Motor neuron (in vitro differentiated cells): ENCODE data around the gene TRPC4AP. TPM values are rescaled to one million over a fixed set of nuclear protein-coding genes. Genes with fewer than 3 reads are reported as not detected.

Experiments
- ATAC-seq, 8 experiments: fragments of 200-7000 bp; cut with Tn5 transposase; replicated peaks in 6 of 8; 2 replicates each; pipeline ENCODE4 v1.8.0; 2021; ENCODE audit warnings: mild to moderate bottlenecking in 8 of 8, moderate library complexity in 8 of 8
- H3K27ac ChIP-seq, 2 donors: fragments of 250-450 bp; sonication (Bioruptor Pico); 2 replicates each; pipeline ENCODE4 v1.9.0; 2021; ENCODE audit warnings: antibody characterized with exemption in 2 of 2, mild to moderate bottlenecking in 2 of 2, moderate library complexity in 1 of 2
- H3K4me1 ChIP-seq, 2 donors: fragments of 250-450 bp; sonication (Bioruptor Pico); replicated peaks in 1 of 2; 2 replicates each; pipeline ENCODE4 v1.6.1; 2021; ENCODE audit warnings: antibody characterized with exemption in 2 of 2, mild to moderate bottlenecking in 2 of 2, moderate library complexity in 1 of 2
- H3K4me3 ChIP-seq, 5 donors: fragments of 250-450 bp; sonication (Bioruptor Pico); 2 replicates each; pipeline ENCODE4 v1.9.0; 2021; ENCODE audit warnings: antibody characterized with exemption in 5 of 5, mild to moderate bottlenecking in 5 of 5, moderate library complexity in 4 of 5
- WGBS, 10 experiments: fragments of 450-650 bp; shearing (Covaris generic); methylation state at CpG; one replicate each; pipeline ENCODE4 v1.0.0; 2022; 5-methylcytosine and 5-hydroxymethylcytosine counted together
- in situ Hi-C, 9 experiments: fragments of 400-800 bp; cut with MboI; loops; one replicate each; pipeline ENCODE4 v1.15.0; 2021; ENCODE audit warnings: low sequenced_read_pairs in 9 of 9, low pct_unique_long_range_greater_than_20kb in 2 of 9; ENCODE audit not compliant: unreplicated experiment in 9 of 9
- total RNA-seq, 8 experiments: library from RNA; unstranded; fragments of 300-600 nt; gene quantifications; 2 replicates each; pipeline versions ENCODE4 v1.2.3 to v1.2.4, GENCODE V29; 2022

The TRPC4AP gene
- total RNA-seq, 8 experiments from 2014 or later, result 39.2 to 65.1 (median 48.1) TPM

GRCh38 chr20:35039846-35040489 is 52.6 kb downstream of the TRPC4AP start:
- 69 to 100% (median 98%) methylated on average over 1 to 7 of the region's 9 CpGs for WGBS, 10 experiments
- Histone ChIP-seq H3K4me3 (no peak overlapping the region), H3K4me1 (no peaks in the 10 kb centered on the region), H3K27ac (no peak overlapping the region)
- in situ Hi-C loops, result no loop called here
- no peak for ATAC-seq

- H3K4me3 ChIP-seq, result no peak overlapping the region
Observed at GRCh38 chr20:35039146-35039545, 53.5 kb downstream of the TRPC4AP start.

GRCh38 chr20:35034145-35034544 is 58.5 kb downstream of the TRPC4AP start:
- no peaks in the 10 kb centered on the region for H3K4me1 ChIP-seq
- in situ Hi-C loops, result no loop called here
- WGBS, 10 experiments, result 93 to 100% (median 100%) methylated on average over 1 to 3 of the region's 4 CpGs; no CpG with 5 or more reads in 5 of the 10 experiments
- H3K27ac ChIP-seq, result no peak overlapping the region
- H3K4me3 ChIP-seq, result no peak overlapping the region
- no peak for ATAC-seq

More at GRCh38 chr20:35039146-35039545, 53.5 kb downstream of the TRPC4AP start:
- WGBS, 10 experiments, result 80 to 100% (median 83%) methylated on average over 1 of the region's 1 CpG; no CpG with 5 or more reads in 6 of the 10 experiments
- no peaks in the 10 kb centered on the region for H3K4me1 ChIP-seq
- in situ Hi-C loops, result no loop called here
- no peak for ATAC-seq
- H3K27ac ChIP-seq, result no peak overlapping the region

DNA sequence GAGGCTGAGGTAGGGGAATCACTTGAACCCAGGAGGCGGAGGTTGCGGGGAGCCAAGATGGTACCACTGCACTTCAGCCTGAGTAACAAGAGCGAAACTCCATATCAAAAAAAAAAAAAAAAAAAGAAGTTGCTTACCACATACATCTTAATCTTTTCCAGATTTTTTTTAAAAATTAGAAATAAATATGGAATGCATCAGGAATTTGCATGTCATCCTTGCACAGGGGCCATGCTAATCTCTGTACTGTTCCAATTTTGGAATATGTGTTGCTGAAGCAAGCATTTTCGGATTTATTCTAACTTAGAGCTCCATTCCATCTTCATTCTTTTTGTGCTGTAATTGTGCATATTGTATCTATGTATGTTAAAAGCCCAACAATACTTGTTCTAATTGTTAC is 62.5 kb downstream of the TRPC4AP start:
- no peaks in the 10 kb centered on the region for H3K4me1 ChIP-seq
- no peak overlapping the region for H3K27ac ChIP-seq
- 78 to 100% (median 95%) methylated on average over 1 to 4 of the region's 4 CpGs; no CpG with 5 or more reads in 2 of the 10 experiments for WGBS, 10 experiments
- no peak overlapping the region for H3K4me3 ChIP-seq
- no peak for ATAC-seq
- in situ Hi-C loops, result no loop called here

- in situ Hi-C loops, result no loop called here
- Histone ChIP-seq H3K4me1 (no peaks in the 10 kb centered on the region), H3K27ac (no peak overlapping the region), H3K4me3 (no peak overlapping the region)
- 51 to 100% (median 95%) methylated on average over 1 to 2 of the region's 2 CpGs for WGBS, 10 experiments
- ATAC-seq, result no peak
Observed at GRCh38 chr20:35027301-35027700, 65.3 kb downstream of the TRPC4AP start.

DNA sequence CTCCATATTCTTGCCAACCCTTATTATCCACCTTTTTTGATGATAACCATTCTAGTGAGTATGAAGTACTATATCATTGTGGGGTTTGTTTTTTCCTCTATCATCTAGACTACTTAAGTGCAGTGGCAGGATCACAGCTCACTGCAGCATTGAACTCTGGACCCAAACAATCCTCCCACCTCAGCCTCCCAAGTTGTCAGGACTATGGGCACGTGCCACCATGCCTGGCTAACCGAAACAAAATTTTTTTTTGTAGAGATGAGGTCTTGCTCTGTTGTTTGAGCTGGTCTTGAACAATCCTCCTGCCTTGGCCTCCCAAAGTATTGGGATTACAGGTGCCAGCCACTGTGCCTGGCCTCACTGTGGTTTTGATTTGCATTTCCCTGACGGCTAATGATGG is 67.5 kb downstream of the TRPC4AP start:
- in situ Hi-C loops, result no loop called here
- Histone ChIP-seq H3K4me3 (no peak overlapping the region), H3K4me1 (no peaks in the 10 kb centered on the region), H3K27ac (no peak overlapping the region)
- 92 to 100% (median 100%) methylated on average over 1 to 3 of the region's 3 CpGs; no CpG with 5 or more reads in 2 of the 10 experiments for WGBS, 10 experiments
- no peak for ATAC-seq

DNA sequence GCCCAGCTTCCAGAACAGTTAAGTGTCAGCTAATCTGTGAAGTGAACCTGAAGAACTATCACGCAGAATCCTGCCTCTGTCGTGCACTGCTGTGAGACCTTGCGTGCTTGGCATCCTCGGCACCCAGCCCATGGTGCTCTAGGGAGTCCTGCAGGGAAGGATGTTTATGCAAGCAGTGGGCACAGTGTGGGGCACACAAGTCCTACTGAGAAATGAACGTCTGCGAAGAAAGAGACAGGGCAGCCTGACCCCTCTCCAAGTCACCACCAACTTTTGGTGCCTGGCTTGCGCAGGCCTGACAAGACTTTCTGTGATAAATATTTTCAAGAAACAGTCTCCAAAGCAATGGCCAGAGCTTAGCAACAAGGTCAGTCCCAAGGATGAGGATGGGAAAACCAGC is 69.0 kb downstream of the TRPC4AP start:
- in situ Hi-C loops, result no loop called here
- H3K4me3 ChIP-seq, result no peak overlapping the region
- no peak overlapping the region for H3K27ac ChIP-seq
- WGBS, 10 experiments, result 65 to 100% (median 99%) methylated on average over 1 to 7 of the region's 7 CpGs; no CpG with 5 or more reads in 4 of the 10 experiments
- H3K4me1 ChIP-seq, result no peaks in the 10 kb centered on the region
- no peak for ATAC-seq

GRCh38 chr20:35021831-35022230 is 70.8 kb downstream of the TRPC4AP start:
- ATAC-seq, result no peak
- H3K4me3 ChIP-seq, result no peak overlapping the region
- H3K27ac ChIP-seq, result no peak overlapping the region
- H3K4me1 ChIP-seq, result no peaks in the 10 kb centered on the region
- 67 to 100% (median 100%) methylated on average over 1 of the region's 1 CpG; no CpG with 5 or more reads in 5 of the 10 experiments for WGBS, 10 experiments
- in situ Hi-C loops, result no loop called here

GRCh38 chr20:35021063-35021462 is 71.5 kb downstream of the TRPC4AP start:
- WGBS, 10 experiments, result 67 to 100% (median 84%) methylated on average over 1 to 7 of the region's 12 CpGs; no CpG with 5 or more reads in 5 of the 10 experiments
- in situ Hi-C loops, result no loop called here
- ATAC-seq, result peak in 4 of 8 experiments; percentile 20 to 77 (median 56)
- Histone ChIP-seq H3K27ac (no peak overlapping the region), H3K4me3 (no peak overlapping the region), H3K4me1 (no peaks in the 10 kb centered on the region)

- in situ Hi-C loops, result no loop called here
- H3K27ac ChIP-seq, result no peak overlapping the region
- ATAC-seq, result peak in 2 of 8 experiments; percentile 39 to 42
- H3K4me1 ChIP-seq, result no peaks in the 10 kb centered on the region
- no peak overlapping the region for H3K4me3 ChIP-seq
- WGBS, 10 experiments, result 50 to 93% (median 87%) methylated on average over 1 to 7 of the region's 8 CpGs; no CpG with 5 or more reads in 2 of the 10 experiments
Observed at GRCh38 chr20:35020108-35020928, 72.3 kb downstream of the TRPC4AP start.

DNA sequence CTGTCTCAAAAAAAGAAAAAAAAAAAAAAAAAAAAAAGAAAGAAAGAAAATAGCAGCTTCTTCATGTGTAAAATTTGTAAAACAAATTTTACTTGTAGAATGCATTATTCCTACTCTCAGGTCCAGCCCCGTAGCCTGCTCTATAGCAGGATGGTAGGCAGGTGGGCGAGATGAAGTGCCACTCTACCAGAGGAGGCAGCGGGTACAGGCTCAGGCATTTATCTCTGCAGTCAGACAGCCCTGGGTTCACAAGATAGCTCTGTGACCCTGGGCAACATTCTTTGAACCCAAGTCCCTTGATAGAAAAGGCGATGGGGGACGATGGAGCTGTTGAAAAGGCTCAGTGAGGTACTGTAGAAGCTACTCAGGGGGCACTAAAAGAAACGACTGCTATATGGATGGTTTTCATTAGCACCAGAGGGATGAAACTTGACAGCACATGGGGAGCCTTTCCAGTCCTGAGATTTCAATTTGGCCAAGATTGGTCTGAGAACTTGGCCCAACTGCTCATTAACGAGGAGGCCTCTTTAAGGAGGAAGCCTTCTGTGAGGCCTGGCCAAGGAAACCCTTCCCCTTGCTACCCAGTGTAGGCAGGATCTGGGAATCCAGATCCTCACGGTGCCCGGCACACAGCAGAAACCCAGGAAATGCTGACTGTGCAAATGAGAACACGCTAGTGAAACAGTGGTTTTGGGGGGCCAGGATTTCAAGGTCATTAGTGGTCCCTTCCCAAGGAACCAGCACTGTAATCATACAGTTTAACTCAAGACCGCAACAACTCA is 73.8 kb downstream of the TRPC4AP start:
- no peaks in the 10 kb centered on the region for H3K4me1 ChIP-seq
- WGBS, 10 experiments, result 59 to 100% (median 94%) methylated on average over 2 to 6 of the region's 11 CpGs; no CpG with 5 or more reads in 1 of the 10 experiments
- no peak overlapping the region for H3K4me3 ChIP-seq
- in situ Hi-C loops, result no loop called here
- no peak overlapping the region for H3K27ac ChIP-seq
- ATAC-seq, result peak in 1 of 8 experiments; percentile 10

- 83 to 100% (median 92%) methylated on average over 2 to 7 of the region's 8 CpGs for WGBS, 10 experiments
- no peak overlapping the region for H3K27ac ChIP-seq
- H3K4me3 ChIP-seq, result no peak overlapping the region
- no peaks in the 10 kb centered on the region for H3K4me1 ChIP-seq
- no peak for ATAC-seq
- in situ Hi-C loops, result no loop called here
Observed at GRCh38 chr20:35017099-35017835, 75.3 kb downstream of the TRPC4AP start.
